ENCODE measurements around the gene KCNK2.

Gene KCNK2

GRCh38 chr1:215109171-215109570 lies 26.6 kb downstream of the KCNK2 start:
- no peaks in the 10 kb centered on the region for H4K20me1 ChIP-seq (ENCODE audit: insufficient read depth, low read length)
- ATAC-seq (ENCODE audit: insufficient read depth, low read depth) (no peak), DNase-seq (no peak)
- no peaks in the 10 kb centered on the region for H3K36me3 ChIP-seq (ENCODE audit: insufficient read depth, low read length)
- H2AFZ ChIP-seq (ENCODE audit: low read depth, low read length) = no peak overlapping the region
- TF ChIP-seq EZH2 (IDR thresholded peaks at IDR 0.05; ENCODE audit: borderline replicate concordance, low read depth, low read length, severe bottlenecking) (no peak), CTCF (IDR thresholded peaks at IDR 0.05; ENCODE audit: borderline replicate concordance, extremely low read depth, low read length, poor library complexity, severe bottlenecking) (no peak)
- H3K4me1 ChIP-seq (ENCODE audit: insufficient read depth, low read length) = no peaks in the 10 kb centered on the region
- no peak overlapping the region for H3K27ac ChIP-seq (ENCODE audit: low read length)
- H3K27me3 ChIP-seq (ENCODE audit: insufficient read depth, low read length, poor library complexity) = no peaks in the 10 kb centered on the region
- no peak overlapping the region for H3K4me2 ChIP-seq (ENCODE audit: insufficient read depth, low read length)
- H3K9me3 ChIP-seq (ENCODE audit: insufficient read depth, low read length, severe bottlenecking) = no peaks in the 10 kb centered on the region
- H3K4me3 ChIP-seq (ENCODE audit: low read depth in 1 of 2, low read length in 2 of 2) = no peak overlapping the region
- H3K79me2 ChIP-seq (ENCODE audit: insufficient read depth, low read length) = no peaks in the 10 kb centered on the region
- no peak overlapping the region for H3K9ac ChIP-seq (ENCODE audit: low read depth, low read length)

- TF ChIP-seq CTCF (IDR thresholded peaks at IDR 0.05; ENCODE audit: borderline replicate concordance, extremely low read depth, low read length, poor library complexity, severe bottlenecking) (no peak), EZH2 (IDR thresholded peaks at IDR 0.05; ENCODE audit: borderline replicate concordance, low read depth, low read length, severe bottlenecking) (no peak)
- no peak overlapping the region for H3K9ac ChIP-seq (ENCODE audit: low read depth, low read length)
- no peak overlapping the region for H3K4me3 ChIP-seq (ENCODE audit: low read depth in 1 of 2, low read length in 2 of 2)
- no peaks in the 10 kb centered on the region for H3K27me3 ChIP-seq (ENCODE audit: insufficient read depth, low read length, poor library complexity)
- no peak overlapping the region for H2AFZ ChIP-seq (ENCODE audit: low read depth, low read length)
- H3K36me3 ChIP-seq (ENCODE audit: insufficient read depth, low read length) = no peaks in the 10 kb centered on the region
- no peaks in the 10 kb centered on the region for H3K9me3 ChIP-seq (ENCODE audit: insufficient read depth, low read length, severe bottlenecking)
- no peak overlapping the region for H3K27ac ChIP-seq (ENCODE audit: low read length)
- no peak overlapping the region for H3K4me2 ChIP-seq (ENCODE audit: insufficient read depth, low read length)
- no peaks in the 10 kb centered on the region for H3K79me2 ChIP-seq (ENCODE audit: insufficient read depth, low read length)
- no peaks in the 10 kb centered on the region for H3K4me1 ChIP-seq (ENCODE audit: insufficient read depth, low read length)
- no peaks in the 10 kb centered on the region for H4K20me1 ChIP-seq (ENCODE audit: insufficient read depth, low read length)
- no peak for ATAC-seq (ENCODE audit: insufficient read depth, low read depth)
- no peak for DNase-seq
Measured at GRCh38 chr1:215111916-215112315, 29.4 kb downstream of the KCNK2 start.

- Histone ChIP-seq H3K9me3 (ENCODE audit: insufficient read depth, low read length, severe bottlenecking) (no peaks in the 10 kb centered on the region), H3K27me3 (ENCODE audit: insufficient read depth, low read length, poor library complexity) (no peaks in the 10 kb centered on the region), H3K4me2 (ENCODE audit: insufficient read depth, low read length) (no peak overlapping the region), H3K79me2 (ENCODE audit: insufficient read depth, low read length) (no peaks in the 10 kb centered on the region), H2AFZ (ENCODE audit: low read depth, low read length) (no peak overlapping the region), H3K9ac (ENCODE audit: low read depth, low read length) (no peak overlapping the region), H3K4me3 (ENCODE audit: low read depth in 1 of 2, low read length in 2 of 2) (no peak overlapping the region), H4K20me1 (ENCODE audit: insufficient read depth, low read length) (no peaks in the 10 kb centered on the region), H3K36me3 (ENCODE audit: insufficient read depth, low read length) (no peaks in the 10 kb centered on the region), H3K4me1 (ENCODE audit: insufficient read depth, low read length) (no peaks in the 10 kb centered on the region), H3K27ac (ENCODE audit: low read length) (no peak overlapping the region)
- DNase-seq (no peak), ATAC-seq (ENCODE audit: insufficient read depth, low read depth) (no peak)
- no peak for TF ChIP-seq CTCF (IDR thresholded peaks at IDR 0.05; ENCODE audit: borderline replicate concordance, extremely low read depth, low read length, poor library complexity, severe bottlenecking)
- TF ChIP-seq EZH2 (IDR thresholded peaks at IDR 0.05; ENCODE audit: borderline replicate concordance, low read depth, low read length, severe bottlenecking) = no peak
Measured at GRCh38 chr1:215113776-215114153, 31.2 kb downstream of the KCNK2 start.
